GM19025 (cell line): ENCODE data around the gene RAB8A.
"Not testable (repeated sequence)": the region's sequence is repeated elsewhere in the genome, so short reads cannot be mapped to it uniquely, and the experiment has no call there.

Experiments used
- ATAC-seq: cut with Tn5 transposase; IDR thresholded peaks from one replicate; pipeline ENCODE4 v1.9.1; 2021; ENCODE audit warnings: mild to moderate bottlenecking, low read depth, moderate library complexity; ENCODE audit not compliant: unreplicated experiment

Gene RAB8A

DNA sequence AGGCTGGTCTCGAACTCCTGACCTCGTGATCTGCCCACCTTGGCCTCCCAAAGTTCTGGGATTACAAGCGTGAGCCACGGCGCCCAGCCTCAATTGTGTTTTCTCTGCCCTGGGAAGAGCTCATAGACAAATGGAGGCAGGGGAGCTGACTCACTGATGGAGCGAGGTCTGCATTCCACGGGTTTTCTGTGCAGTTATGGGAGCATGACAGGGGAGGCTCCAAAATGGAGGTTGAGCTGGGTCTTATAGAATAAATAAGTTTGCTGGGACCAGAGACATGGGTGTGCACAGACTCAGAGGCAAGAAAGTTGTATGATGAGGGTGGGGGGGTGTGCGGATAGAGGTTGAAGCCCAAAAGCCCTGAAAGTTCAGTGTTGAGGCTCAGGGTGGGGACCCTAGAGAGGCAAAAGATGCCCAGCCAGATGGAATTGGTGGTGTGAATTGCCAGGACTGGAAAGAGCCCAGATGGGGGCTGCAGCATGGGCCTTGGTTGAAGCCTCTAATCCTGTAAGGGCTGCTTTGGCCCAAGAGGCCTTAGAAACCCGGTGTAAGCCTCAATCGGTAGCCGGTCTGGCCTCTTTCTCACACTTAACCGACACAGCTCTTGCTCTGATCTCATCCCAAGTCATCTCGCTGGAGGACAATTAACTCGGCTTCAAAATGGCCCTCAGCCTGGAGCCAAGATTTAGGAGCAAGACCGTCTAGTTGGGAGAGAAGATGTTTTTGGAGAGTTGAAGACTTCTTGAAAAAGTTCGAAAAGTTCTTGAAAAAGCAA lies 33.5 kb upstream of the RAB8A start:
- no peak for ATAC-seq

DNA sequence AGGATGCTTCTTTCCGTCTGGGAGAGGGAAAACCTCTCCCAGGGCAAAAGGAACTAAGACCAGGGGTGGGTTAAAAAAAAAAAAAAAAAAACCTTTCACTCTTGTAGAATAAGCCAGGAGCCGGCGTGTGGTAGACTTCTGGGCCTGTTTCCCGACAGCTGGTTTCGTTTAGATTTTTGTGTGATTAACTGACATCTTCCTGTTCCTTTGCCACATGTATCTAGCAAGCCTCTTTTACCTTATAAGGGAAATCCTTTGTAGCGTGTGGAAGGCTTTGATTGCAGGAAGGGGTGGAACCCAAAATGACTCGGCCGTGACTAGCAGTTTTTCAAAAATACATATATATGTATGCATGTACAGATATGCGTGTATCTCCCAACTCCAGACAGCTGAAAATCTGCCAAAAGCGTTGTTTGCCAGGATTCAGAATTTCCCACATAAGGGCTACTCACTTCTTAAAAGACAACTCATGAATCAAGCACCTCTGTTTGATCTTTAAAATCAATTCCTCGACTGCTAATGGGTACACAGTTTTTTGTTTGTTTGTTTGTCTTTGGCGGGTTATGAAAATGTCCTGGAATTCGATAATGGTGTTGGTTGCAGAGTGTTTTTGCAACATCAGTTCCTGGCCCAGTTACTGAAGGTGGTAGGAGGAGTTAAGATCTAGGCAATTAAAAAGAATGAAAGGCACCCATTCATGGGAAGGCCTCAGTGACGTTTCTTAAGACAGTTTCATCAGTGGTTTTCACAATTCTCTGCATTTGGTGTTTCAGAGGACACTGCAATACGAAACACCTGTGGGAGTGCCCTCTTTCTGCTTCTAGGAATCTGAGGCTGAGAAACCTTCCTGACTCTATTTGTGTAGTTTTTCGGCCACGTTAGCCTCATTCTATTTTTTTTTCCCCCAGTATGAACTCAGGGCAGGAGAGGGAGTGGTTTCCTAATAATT lies 32.7 kb upstream of the RAB8A start:
- ATAC-seq, result no peak

DNA sequence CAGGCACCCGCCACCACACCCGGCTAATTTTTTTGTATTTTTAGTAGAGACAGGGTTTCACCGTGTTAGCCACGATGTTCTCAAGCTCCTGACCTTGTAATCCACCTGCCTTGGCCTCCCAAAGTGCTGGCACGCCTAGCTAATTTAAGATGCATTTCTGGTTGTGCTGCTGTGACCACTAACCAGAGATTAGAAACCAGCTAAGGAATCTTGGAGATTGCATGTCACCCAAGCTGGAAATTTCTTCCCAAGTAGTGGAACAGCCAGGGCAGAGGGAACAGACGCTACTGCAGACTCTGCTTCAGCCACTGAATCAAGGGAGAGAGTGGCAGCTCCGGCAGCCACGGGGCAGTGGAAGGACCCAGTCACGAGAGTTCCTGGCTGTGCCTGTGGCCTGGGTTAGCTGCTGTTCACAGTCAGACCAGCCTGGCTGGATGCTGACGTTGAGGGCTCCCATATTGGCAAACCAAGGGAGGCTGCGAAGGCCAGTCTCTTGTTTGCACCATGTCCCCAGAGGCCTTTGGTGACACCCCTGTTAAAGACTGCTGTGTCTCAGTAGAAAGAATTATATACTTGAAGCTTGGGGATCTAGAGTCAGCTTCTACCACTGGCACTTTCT lies 27.5 kb upstream of the RAB8A start:
- no peak for ATAC-seq

DNA sequence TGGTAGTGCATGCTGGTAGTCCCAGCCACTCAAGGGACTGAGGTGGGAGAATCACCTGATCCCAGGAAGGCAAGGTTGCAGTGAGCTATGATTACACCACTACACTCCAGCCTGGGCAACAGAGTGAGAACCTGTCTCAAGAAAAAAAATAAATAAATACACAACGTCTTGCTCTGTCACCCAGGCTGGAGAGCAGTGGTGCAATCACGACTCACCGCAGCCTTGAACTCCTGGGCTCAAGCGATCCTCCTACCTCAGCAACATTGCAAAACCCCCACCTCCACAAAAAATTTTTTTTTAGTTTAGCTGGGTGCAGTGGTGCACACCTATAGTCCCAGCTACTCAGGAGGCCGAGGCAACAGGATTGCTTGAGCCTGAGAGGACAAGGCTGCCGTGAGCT lies 26.6 kb upstream of the RAB8A start:
- ATAC-seq, result no peak

DNA sequence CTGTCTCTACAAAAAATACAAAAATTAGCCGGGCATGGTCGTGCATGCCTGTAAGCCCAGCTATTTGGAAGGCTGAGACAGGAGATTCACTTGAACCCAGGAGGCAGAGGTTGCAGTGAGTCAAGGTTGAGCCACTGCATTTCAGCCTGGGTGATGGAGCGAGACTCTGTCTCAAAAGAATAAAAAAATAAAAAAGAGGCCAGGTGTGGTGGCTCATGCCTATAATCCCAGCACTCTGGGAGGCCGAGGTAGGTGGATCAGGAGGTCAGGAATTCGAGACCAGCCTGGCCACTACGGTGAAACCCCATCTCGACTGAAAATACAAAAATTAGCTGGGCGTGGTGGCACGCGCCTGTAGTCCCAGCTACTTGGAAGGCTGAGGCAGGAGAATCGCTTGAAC lies 24.3 kb upstream of the RAB8A start:
- ATAC-seq, result not testable (repeated sequence)

DNA sequence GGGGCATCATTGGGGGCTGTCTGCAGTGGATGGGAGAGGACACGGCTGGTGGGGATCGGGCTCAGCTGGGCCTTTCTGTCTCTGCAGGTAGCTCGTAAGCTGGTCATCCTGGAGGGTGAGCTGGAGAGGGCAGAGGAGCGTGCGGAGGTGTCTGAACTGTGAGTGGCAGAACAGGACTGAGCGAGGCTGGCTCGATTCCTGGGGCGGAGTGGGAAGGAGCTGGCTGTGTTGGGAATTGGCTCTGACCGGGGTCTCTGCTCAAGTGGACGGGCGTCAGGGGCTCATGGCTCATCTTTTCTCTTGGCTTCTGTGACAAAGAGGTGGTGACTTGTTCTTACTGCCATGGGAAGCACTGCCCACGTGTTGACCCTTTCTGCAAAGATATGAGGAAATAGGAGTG lies 23.7 kb upstream of the RAB8A start:
- no peak for ATAC-seq

DNA sequence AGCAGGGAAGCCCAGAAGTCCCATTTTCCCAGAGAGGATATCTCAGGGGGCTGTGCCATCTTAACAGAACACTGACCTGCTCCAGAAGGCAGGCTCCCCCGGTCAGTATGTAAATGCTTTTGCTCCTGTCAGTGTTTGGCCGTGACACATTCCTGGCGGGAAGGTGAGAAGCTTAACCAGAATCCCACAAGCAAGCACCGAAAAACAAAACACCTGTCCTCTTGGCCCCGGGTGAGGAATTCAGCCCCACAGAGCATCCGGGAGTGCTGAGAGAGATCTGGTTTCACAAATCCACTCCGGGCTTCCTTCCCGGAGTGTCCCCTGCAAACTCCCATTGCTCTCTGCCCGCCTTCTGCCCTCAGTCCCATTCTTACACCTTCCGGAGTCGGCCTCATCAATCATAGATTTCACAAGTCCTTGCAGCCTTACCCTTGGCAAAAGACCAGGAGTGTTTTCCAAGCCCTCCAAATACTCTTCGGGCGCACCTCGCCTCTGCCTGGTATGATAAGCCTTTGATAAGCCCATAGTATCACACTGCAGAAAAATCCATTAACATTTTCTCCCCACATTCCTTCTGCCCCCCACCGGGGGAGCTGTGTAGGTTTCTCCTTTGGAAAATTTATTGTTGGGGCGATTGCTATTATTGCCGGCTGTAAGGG lies 23.2 kb upstream of the RAB8A start:
- ATAC-seq, result no peak

DNA sequence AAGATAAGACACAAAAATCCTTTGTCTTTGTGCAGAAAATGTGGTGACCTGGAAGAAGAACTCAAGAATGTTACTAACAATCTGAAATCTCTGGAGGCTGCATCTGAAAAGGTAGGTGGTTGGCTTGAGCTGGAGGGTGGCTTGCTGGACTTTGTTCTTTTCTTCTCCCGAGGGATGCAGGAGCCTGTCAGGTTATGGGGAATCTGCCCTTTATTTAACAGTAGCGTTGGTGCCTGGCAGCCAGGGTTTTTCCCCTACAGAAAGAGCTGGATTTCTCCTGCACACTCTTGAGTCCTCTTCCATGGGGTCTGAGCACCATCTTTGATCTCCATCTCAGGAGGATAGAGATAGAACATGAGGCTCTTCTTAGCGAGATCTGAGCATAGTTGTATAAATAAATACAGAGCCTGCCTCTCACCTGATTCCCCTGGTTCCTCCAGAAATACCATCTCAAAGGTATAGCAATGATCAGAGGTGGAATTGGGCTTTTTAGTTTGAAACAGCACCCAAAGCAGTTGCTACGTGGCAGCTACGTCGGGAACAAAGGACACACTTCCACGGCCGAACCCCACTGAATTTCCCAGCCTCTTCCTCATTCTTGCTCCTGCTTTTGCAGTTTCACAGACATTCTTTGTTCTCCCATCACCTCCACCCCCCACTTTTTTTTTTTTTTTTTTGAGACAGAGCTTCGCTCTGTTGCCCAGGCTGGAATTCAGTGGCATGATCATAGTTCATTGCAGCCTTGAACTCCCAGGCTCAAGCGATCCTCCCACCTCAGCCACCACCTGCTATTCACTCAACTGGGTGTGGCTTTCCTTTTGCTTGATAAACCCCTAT lies 22.5 kb upstream of the RAB8A start:
- no peak for ATAC-seq

DNA sequence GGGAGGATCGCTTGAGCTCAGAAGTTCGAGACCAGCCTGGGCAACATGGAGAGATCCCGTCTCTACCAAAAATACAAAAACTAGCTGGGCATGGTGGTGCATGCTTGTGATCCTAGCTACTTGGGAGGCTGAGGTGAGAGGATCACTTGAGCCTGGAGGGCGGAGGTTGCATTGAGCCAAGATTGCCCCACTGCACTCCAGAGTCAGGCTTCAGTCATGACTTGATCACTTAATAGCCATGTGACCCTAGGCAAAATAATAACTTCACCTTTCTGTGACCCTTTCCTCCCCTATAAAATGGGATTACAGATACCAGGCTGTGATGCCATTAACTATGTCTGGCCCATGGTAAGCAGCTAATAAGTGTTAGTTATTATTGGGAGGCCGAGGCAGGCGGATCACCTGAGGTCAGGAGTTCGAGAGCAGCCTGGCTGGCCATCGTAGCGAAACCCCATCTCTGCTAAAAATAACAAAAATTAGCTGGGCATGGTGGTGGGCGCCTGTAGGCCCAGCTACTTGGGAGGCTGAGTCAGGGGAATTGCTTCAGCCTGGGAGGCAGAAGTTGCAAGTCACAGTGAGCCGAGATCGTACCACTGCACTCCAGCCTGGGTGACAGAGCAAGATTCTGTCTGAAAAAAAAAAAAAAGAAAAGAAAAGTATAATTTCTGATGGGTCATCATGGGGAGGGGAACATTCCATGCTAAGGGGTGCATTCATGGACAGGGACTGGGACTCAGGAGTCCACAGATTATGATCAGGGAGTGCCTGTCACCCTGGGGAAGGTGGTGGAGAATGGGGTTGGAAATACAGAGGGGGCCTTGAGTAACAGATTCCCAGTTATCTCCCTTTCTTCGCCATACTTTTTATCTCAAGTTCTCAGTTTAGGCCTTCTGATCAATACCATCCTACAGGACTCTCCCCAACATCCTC lies 19.9 kb upstream of the RAB8A start:
- ATAC-seq, result no peak

DNA sequence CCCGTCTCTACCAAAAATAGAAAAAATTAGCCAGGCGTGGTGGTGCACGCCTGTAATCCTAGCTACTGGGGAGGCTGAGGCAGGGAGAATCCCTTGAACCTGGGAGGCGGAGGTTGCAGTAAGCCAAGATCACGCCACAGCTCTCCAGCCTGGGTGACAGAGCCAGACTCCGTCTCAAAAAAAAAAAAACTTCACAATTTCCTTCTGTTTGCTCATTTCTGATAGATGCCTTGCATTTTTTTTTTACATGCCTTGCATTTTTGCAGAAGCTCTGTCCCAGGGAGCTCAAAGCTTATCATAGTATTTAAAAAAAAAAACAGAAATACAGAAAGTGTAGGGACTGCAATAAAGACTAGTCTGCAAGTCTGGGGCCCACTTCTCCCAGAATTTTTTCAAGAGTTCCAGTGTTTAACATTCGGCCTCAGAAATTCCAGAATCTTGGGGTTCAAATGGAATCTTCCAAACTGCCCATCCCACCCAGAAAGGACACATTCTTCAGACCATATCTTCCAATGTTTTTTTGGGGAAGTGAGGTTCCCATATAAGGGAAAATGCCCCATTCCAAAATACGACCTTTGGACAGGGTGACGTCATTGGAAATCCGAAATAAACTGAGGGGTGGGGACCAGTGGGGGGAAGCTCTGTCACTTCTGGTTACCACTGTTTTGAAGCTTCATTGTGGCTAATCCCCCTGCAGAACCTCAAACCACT lies 17.2 kb upstream of the RAB8A start:
- ATAC-seq, result no peak

DNA sequence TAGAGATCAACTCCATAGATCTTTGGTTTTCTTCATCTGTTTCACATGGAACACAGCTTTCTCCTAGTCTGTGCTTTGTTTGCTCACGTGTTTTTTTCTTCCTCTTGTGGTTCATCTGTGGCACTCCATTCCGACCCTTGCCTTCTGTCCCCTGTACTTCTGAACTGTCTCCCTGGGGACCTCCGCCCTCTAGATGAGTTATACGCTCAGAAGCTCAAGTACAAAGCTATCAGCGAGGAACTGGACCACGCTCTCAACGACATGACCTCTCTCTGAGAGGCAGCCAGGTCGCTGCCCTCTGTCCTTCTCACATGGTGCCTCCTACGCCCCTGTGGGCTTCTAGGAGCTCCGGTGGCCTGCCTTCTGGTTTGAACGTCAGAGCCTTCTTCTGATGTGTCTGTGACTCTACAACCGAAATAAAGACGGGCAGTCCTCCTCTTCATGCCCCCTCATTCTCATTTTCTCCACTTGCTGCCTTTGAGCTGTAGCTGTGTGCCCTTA lies 16.6 kb upstream of the RAB8A start:
- no peak for ATAC-seq

DNA sequence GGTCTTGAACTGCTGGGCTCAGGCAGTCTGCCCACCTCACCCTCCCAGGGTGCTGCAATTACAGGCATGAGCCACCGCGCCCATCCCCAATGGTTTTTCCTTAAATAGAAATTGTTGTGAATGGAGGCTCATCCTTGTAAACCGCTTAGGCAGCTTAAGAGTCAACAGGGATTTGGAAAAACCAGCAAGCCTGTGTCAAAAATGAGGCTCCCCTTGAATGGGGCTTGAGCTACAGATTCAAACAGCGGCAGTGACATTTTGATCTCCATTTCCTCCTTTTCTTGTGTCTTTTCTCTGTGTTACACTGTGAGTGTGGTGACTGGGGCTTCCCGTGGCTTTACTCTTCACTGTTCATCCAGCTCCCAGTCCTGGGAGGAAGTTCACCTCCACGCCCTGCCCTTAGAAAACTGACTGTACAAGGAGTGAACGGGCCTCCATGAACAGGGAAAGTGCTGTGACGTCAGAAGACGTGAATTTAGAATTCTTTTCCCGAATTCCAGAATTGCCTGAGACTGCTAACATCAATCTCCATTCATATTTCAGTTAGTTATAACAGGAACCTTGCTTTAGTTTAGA lies 15.3 kb upstream of the RAB8A start:
- ATAC-seq, result no peak

DNA sequence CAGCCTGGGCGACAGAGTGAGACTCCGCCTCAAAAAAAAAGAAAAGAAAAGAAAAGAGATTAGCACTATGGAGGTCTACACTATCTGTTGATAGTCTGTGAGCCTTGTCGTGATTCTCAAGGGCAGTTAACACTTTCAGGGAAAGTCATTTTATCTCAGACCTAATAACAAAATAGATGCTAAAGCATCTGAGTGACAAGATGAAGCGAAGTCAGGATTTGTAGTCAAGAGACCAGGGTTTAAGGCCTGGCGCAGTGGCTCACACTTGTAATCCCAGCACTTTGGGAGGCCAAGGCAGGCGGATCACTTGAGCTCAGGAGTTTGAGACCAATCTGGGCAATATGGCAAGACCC lies 13.3 kb upstream of the RAB8A start:
- ATAC-seq, result no peak

DNA sequence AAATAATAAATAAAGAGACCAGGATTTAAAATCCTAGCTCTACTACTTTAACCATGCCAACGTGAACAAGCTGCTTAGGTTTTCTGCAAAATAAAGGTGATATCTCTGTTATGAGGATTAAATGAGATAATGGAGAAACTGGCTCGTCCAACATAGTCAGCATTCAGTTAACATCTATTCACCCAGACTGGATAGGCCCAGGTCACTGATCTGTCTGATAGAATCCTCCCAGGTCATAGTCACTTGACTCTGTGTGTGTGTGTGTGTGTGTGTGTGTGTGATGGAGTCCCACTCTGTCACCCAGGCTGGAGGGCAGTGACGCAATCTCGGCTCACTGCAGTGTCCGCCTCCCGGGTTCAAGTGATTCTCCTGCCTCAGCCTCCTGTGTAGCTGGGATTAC lies 12.9 kb upstream of the RAB8A start:
- no peak for ATAC-seq

DNA sequence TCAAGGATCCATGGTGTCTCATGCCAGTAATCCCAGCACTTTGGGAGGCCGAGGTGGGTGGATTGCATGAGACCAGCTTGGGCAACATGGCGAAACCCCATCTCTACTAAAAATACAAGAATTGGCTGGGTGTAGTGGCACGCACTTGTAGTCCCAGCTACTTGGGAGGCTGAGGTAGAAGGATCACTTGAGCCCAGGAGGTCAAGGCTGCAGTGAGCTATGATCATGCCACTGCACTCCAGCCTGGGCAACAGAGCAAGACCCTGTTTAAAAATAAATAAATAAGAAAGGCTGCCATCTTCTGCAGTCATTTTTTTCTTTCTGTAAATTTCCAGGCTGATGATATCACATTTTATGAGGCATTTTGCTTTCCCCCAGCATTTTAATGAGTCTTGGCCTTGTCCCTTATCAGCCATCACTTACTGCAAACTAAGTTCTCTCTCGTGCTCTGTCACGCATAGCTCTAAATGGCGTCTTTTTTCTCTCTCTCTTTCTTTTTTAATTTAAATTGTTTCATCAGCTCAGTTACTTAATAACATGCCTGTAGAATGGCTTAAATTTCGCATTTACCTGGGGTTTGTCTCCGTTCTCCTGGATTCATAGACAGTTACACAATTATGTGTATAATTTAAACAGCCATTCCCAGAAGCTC lies 12.2 kb upstream of the RAB8A start:
- ATAC-seq, result not testable (repeated sequence)

DNA sequence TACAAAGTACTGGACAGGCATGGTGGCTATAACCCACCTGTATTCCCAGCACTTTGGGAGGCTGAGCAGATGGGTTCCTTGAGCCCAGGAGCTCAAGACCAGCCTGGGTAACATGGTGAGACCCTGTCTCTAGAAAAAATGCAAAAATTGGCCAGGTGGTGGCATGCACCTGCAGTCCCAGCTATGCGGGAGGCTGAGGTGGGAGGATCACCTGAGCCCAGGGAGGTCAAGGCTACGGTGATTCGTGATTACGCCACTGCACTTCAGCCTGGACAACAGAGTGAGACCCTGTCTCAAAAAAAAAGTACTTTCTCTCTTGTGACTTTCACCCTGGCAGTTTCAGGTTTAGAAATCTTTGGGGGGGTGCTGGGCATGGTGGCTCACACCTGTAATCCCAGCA lies 11.2 kb upstream of the RAB8A start:
- ATAC-seq, result no peak

DNA sequence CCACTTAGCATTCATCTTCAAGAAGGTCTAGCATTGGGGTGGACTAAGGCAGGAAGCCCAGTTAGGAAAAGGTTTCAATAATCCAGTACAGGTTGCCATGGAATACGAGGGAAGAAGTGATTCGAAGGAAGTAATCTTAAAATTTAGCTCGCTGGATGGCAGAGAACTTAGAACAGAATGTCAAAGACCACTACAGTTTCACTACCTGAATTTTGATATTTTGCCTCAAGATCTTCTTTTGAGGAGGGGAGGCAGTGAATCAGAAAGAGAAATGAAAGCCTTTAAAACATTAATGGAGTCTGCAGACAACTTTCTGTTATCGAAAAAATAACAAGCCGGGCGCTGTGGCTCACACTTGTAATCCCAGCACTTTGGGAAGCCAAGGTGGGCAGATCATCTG lies 7.0 kb upstream of the RAB8A start:
- no peak for ATAC-seq
